T-helper 2 cell treated with Interferon-gamma antibody and Interleukin-4, amounts not matched to agents 5 μg/mL and 100 μg/mL, for 36 hours (primary cell): ENCODE data around the gene JARID2.

Experiments used
- DNase-seq: peaks from one replicate; pipeline ENCODE4 v3.0.0; 2021; ENCODE audit warnings: low spot score
- H3K27ac Mint-ChIP-seq: one replicate; pipeline ENCODE4 v1.8.0; 2021; ENCODE audit warnings: mild to moderate bottlenecking, mixed read lengths
- H3K27me3 Mint-ChIP-seq: one replicate; pipeline ENCODE4 v1.8.0; 2021; ENCODE audit warnings: low read depth, mixed read lengths
- H3K36me3 Mint-ChIP-seq: one replicate; pipeline ENCODE4 v1.8.0; 2021; ENCODE audit warnings: low read depth, mixed read lengths
- H3K4me1 Mint-ChIP-seq: one replicate; pipeline ENCODE4 v1.8.0; 2021; ENCODE audit warnings: low read depth, mixed read lengths
- H3K4me3 Mint-ChIP-seq: one replicate; pipeline ENCODE4 v1.8.0; 2022; ENCODE audit warnings: mild to moderate bottlenecking, moderate library complexity, mixed read lengths
- H3K9me3 Mint-ChIP-seq: one replicate; pipeline ENCODE4 v1.8.0; 2021; ENCODE audit warnings: mixed read lengths

The JARID2 gene

DNA sequence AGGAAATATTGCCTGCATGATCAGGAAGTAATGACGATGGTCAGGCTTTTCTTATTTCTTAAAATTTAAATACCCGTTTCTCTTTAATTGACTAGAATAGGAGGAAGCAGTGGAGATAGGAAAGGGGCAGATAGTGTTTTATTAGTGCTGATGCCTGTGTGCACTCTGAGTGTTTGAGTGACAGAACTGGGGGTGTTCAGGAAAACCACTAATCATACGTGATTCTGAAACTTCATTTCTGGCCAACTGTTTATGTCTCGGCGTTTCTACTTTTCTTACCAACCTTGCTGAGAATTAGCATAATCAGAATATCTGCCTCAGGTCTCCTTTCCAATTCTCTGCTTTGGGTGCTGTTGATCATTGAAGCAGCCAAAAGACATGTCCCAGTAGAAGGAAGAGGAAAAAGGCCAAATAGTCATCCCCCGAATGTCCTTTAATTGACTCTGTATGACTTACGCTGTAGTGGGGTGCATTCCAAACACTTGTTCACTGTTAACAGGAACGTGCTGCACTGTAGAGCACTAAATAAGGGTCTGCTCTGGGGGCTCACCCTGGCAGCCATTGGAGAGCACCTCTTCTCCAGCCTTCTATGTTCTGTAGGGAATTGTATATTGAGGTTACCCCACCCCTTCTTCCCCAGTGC lies 152.9 kb downstream of the JARID2 start:
- H3K9me3 Mint-ChIP-seq: no peaks in the 10 kb centered on the region
- peak overlapping the region; percentile 91 for H3K27ac Mint-ChIP-seq
- H3K27me3 Mint-ChIP-seq: no peaks in the 10 kb centered on the region
- H3K4me3 Mint-ChIP-seq: peak overlapping the region; percentile 86
- DNase-seq: no peak
- peaks cover 70% of the 10 kb centered on the region for H3K4me1 Mint-ChIP-seq
- H3K36me3 Mint-ChIP-seq: peaks cover 6% of the 10 kb centered on the region

DNA sequence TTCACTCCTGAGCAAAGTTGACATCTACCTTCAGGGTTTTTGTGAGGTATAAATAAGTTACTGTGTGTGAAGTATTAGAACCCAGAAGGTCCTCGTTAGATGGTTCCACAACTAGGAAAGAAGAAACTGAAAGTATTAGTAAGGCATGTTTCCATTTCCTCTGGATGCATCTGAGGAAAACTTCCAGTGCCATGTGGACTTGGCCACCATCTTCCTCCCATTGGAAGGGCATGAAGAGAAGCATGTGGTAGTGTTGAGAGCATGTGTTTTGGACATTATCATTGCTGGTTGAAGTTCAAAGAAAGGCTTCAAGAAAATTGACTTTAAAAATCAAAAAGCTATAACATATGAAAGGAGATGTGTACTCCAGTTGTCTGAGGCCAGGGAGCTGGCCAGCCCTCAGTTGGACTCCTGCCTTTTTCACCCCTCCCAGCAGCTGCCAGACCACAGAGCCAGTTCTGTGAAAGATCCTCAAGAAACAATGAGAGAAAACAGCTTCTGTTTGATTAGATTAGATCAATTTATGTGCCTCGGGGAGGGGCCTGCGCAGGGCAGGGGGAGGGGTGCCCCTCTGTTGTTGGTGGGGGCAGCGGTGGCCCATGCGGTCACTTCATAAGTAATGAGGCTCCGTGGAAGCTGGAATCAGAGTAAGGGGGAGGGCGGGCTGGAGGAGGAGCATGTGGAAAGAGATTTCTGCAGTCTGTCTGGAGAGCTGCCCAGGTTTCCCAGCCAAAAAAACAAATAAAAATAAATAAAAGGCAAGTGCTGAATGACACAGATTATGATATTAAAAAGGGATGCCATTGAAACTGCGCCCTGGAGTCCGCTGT lies 154.0 kb downstream of the JARID2 start:
- Mint-ChIP-seq H3K36me3 (no peaks in the 10 kb centered on the region), H3K27ac (peak overlapping the region; percentile 91), H3K4me3 (peak overlapping the region; percentile 86), H3K27me3 (no peaks in the 10 kb centered on the region), H3K4me1 (peaks cover 73% of the 10 kb centered on the region), H3K9me3 (no peaks in the 10 kb centered on the region)
- no peak for DNase-seq

DNA sequence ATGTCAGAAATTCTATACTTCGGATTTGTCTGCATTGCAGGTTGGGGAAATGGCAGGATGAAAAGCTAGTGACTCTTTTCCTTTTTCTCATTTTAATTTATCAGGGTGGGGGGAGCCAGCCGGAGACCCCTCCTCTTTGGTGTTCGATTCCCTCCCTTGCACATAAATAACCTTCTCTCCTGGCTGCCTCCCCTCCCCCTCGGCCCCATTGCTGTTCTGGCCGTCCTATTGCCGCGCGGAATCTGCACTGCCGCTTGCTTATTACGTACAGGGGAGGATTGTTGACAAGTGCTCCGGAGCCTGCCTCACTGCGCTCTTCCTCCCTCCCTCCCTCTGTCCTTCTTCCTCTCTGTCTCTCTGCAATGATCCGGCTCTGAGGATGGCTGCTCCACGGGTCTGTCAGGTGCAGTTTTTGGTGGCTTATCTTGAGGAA lies 154.7 kb downstream of the JARID2 start:
- no peak for DNase-seq
- Mint-ChIP-seq H3K4me3 (peak overlapping the region; percentile 86), H3K36me3 (peaks cover 2% of the 10 kb centered on the region), H3K27ac (peak overlapping the region; percentile 91), H3K4me1 (peaks cover 75% of the 10 kb centered on the region), H3K27me3 (no peaks in the 10 kb centered on the region), H3K9me3 (no peaks in the 10 kb centered on the region)

DNA sequence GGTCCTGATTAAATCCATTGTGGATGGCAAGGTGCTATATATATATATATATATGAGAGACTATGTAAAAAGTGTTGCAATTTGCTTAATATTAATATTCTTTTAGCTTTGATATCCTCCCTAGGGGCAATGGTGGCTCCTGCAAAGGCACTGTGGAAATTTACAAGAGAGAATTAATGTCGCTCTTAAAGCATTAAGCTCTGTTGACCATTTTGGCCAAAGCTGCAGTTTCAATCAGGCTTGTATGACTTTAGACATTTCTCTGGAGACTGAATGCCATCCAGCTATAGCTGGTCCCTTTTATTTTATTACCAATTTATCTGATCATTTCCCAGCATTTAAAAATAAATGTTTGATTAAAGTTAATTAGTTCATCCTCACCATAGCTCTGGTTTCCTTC lies 155.3 kb downstream of the JARID2 start:
- DNase-seq: no peak
- Mint-ChIP-seq H3K4me1 (peaks cover 78% of the 10 kb centered on the region), H3K4me3 (peak overlapping the region; percentile 86), H3K27ac (peak overlapping the region; percentile 91), H3K9me3 (no peaks in the 10 kb centered on the region), H3K36me3 (peaks cover 2% of the 10 kb centered on the region), H3K27me3 (no peaks in the 10 kb centered on the region)

DNA sequence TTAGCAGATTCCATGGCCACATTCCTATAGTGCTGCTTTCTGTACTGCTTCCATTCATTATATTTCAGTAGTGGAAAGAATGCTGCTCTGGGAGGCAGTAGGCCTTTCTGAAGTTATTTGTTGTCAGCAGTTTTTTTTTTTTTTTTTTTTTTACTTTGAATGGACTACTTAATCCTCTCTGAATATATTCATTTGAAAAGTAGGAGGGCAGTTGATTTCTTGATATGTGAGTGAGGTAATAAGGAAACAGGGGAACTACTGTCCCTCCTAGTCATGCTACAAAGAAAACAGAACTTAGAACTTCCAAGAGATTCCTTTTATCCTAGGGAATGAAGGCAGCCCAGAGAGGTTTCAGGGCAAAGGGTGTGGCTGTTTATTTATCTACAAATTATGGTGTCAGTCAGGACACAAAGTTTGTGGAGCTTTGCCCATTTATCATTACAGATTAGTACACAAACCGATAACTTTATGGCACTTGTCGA lies 155.9 kb downstream of the JARID2 start:
- Mint-ChIP-seq H3K36me3 (peaks cover 2% of the 10 kb centered on the region), H3K4me1 (peaks cover 79% of the 10 kb centered on the region), H3K9me3 (no peaks in the 10 kb centered on the region), H3K4me3 (peak overlapping the region; percentile 60), H3K27me3 (no peaks in the 10 kb centered on the region), H3K27ac (peak overlapping the region; percentile 78)
- DNase-seq: no peak

DNA sequence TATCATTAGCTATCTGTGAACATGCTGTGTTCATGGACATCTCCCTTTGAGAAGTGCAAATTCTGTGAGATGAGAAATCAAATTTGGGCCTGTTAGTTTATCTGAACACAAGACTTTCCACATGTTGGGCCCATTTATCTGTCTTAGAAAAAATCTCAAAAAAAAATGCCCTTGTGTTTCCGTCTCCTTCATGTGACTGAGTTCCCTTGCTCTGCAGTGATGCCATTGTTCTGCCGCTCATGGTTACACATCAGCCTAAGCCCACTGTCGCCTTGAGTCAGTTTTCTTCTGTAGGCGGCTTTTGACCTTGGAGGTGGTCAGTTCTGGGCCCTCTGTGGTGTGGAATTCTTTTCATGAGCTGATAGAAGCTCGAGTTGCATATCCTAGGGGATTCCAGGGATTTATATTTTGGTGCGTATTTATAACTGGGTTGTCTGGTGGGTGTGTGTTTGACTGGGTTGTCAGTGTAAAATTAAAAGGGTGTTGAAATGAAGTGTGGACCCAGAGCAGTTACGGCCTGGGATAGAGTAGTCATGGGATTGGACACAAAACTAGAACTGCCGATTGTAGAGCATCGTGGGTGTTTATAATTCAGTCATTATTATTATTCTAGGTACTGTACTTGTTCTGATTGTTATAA lies 156.7 kb downstream of the JARID2 start:
- H3K36me3 Mint-ChIP-seq: peaks cover 4% of the 10 kb centered on the region
- H3K4me1 Mint-ChIP-seq: peaks cover 78% of the 10 kb centered on the region
- H3K27ac Mint-ChIP-seq: peak overlapping the region; percentile 78
- peak overlapping the region; percentile 59 for H3K4me3 Mint-ChIP-seq
- no peaks in the 10 kb centered on the region for H3K9me3 Mint-ChIP-seq
- H3K27me3 Mint-ChIP-seq: no peaks in the 10 kb centered on the region
- DNase-seq: no peak

DNA sequence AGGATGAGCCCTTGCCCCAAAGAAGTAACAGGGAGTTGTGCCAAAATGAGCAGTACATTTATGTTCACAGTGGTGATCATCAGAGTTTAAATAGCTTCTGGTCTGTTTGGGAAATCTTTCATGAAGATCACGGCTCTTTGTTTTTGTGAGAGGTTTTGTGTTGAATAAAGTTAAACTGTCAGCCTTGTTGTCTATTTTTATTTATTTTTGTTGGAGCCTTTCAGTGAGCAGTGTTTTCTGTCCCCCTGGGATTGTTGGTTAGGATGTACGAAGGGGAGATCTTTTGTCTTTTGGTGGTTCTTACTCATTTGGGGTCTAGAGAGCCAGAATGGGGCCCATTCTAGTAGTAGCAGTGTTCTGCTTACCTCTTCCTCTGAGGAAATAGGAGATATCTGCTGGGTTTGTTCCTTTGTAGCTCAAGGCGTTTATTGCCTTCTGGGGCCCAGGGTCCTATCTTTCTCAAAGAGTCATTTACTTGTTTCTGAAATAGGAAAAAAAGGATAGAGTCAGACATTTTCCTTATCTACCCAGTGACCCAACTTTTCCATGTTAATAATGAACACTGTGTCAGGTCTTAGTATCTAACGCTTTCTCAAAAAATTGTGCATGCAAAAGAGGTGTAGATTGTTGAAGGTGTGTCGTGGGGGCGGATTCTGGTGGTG lies 157.4 kb downstream of the JARID2 start:
- DNase-seq: no peak
- Mint-ChIP-seq H3K4me3 (peak overlapping the region; percentile 59), H3K4me1 (peaks cover 80% of the 10 kb centered on the region), H3K36me3 (peaks cover 8% of the 10 kb centered on the region), H3K9me3 (no peaks in the 10 kb centered on the region), H3K27ac (peak overlapping the region; percentile 78), H3K27me3 (no peaks in the 10 kb centered on the region)

DNA sequence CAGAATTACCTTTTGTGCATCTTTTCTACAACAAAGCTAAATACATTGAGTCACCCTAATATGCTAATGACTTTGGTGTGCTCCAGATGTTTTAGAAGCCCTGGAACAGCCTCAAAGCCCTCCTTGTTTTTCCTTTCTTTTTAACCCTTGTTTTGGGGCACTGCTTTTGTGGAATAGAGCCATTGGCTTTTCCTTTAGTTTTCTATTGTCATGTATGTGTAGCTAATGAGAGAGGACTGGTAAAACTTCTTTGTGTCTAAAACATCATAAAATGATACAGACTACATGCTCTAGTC lies 158.8 kb downstream of the JARID2 start:
- peak overlapping the region; percentile 27 for H3K4me3 Mint-ChIP-seq

DNA sequence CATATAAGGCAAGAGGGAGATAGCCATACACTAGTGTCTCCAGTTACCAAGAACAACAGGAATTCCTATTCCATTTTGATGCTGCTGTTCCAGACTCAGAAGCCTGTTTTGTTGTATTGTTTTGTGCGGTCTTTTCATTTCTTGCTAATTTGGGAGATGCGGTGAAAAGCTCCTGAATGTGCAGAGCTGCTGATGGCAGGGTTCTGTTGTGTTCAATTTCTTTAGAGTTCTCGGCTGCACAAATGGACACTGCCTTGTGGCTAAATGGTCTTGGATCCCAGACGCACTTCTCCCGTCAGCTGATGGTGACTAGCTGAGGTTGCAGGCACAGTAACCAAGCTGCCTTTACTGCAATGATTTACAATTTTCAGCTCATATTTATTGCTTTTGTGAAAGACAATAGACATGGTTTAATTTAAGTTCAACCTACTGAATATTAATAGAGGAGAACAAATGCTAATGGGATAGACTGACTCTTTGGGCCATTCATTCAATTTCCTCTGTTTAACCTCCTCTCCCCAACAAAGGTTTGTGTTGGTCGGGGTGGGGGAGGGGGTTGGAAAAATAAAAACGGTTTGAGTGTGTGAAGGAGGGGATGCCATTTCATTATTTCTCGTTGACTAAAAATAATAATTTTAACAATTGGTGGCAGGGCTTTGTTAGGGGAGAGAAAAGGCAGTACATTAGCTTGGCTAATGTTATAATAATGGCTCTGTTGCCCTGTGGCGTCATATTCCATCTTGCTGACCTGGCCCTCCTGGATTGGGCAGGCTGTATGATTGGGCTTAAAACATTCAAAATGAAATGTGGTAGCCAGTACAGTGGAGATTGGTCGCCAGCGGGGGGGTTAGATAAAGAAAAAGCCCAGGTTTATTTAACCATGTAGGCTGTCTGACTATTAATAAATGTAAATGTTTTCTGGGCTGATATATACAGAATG lies 159.5 kb downstream of the JARID2 start:
- Mint-ChIP-seq H3K4me1 (peaks cover 78% of the 10 kb centered on the region), H3K27ac (peak overlapping the region; percentile 78)

More for the DNA sequence above, 158.8 kb downstream of the JARID2 start:
- Mint-ChIP-seq H3K9me3 (no peaks in the 10 kb centered on the region), H3K27me3 (no peaks in the 10 kb centered on the region), H3K4me1 (peaks cover 78% of the 10 kb centered on the region), H3K27ac (peak overlapping the region; percentile 78), H3K36me3 (peaks cover 12% of the 10 kb centered on the region)
- DNase-seq: no peak

DNA sequence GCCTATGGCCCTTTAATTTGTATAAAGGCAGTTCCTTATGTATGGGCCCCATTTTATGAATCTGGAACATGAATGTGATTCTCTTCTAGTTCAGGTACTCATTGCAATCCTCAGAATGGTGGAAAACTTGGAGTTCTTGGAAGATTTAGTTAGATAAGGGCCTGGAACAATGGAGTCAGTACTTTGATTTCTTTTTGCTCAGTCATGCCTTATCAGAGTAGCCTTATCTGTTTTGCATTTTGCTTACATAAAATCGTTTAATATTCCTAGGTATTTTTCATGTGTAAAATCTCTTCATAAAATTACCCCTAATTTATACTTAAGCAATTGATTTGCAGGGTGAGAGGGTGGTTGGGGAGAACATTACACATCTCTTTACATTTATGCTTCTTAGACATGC lies 160.6 kb downstream of the JARID2 start:
- Mint-ChIP-seq H3K9me3 (no peaks in the 10 kb centered on the region), H3K27me3 (no peaks in the 10 kb centered on the region), H3K4me1 (peaks cover 79% of the 10 kb centered on the region), H3K4me3 (no peak overlapping the region), H3K36me3 (peaks cover 18% of the 10 kb centered on the region), H3K27ac (no peak overlapping the region)
- DNase-seq: no peak

More for the DNA sequence above, 159.5 kb downstream of the JARID2 start:
- DNase-seq: no peak
- H3K4me3 Mint-ChIP-seq: peak overlapping the region; percentile 27
- H3K36me3 Mint-ChIP-seq: peaks cover 16% of the 10 kb centered on the region
- no peaks in the 10 kb centered on the region for H3K9me3 Mint-ChIP-seq
- H3K27me3 Mint-ChIP-seq: no peaks in the 10 kb centered on the region

DNA sequence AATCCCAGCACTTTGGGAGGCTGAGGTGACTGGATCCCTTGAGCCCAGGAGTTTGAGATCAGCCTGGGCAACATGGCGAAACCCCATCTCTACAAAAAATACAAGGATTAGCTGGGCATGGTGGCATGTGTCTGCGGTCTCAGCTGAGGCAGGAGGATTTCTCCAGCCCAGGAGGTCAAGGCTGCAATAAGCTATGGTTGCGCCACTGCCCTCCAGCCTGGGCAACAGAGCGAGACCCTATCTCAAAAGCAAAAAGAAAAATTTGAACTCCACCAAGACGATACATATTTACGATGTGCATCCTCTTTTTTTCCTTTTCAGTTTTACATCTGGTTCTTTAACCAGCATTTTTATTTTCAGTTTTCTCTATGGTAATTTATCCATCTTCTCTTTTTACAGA lies 162.1 kb downstream of the JARID2 start:
- peaks cover 31% of the 10 kb centered on the region for H3K36me3 Mint-ChIP-seq
- DNase-seq: no peak
- H3K4me3 Mint-ChIP-seq: no peak overlapping the region
- no peaks in the 10 kb centered on the region for H3K27me3 Mint-ChIP-seq
- peak overlapping the region; percentile 8 for H3K27ac Mint-ChIP-seq
- peaks cover 77% of the 10 kb centered on the region for H3K4me1 Mint-ChIP-seq
- H3K9me3 Mint-ChIP-seq: no peaks in the 10 kb centered on the region

DNA sequence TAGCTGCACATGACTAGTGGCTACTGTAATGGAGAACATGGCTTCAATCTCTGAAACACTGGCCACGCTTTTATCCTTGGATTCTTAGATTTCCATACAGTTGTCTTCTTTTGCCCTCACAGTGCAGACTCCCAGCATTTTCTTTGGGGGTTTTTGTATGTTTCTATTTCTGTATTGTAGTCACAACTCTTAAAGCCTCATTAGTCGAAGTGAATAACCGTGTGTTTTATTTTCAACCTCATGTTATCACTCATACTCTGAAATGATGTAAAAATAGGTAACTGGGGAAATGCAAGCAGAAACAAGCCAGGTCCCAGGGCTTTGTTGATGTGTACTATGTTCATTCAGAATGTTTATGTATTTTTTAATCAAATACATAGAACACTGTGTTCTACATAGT lies 162.9 kb downstream of the JARID2 start:
- Mint-ChIP-seq H3K27ac (no peak overlapping the region), H3K4me1 (peaks cover 77% of the 10 kb centered on the region), H3K9me3 (no peaks in the 10 kb centered on the region), H3K4me3 (peak overlapping the region; percentile 40), H3K36me3 (peaks cover 37% of the 10 kb centered on the region), H3K27me3 (no peaks in the 10 kb centered on the region)
- DNase-seq: no peak
